ENCODE data around the gene TH.

The TH gene

GRCh38 chr11:2163428-2163978, 8.1 kb downstream of the TH start:
- no peak for DNase-seq (ENCODE audit: low spot score)
- in situ Hi-C loops (cut with MboI; ENCODE audit: low sequenced_read_pairs, unreplicated experiment) = loop anchor here (25.0 kb wide), 1 partner anchor 501 kb away; no protein-coding TSS in a partner anchor
- TF ChIP-seq CTCF (IDR thresholded peaks at IDR 0.05; ENCODE audit: borderline replicate concordance, control extremely low read depth, extremely low read depth, insufficient read depth, missing control alignments) = no peak

- DNase-seq (ENCODE audit: low spot score) = no peak
- in situ Hi-C loops (cut with MboI; ENCODE audit: low sequenced_read_pairs, unreplicated experiment) = loop anchor here (25.0 kb wide), 1 partner anchor 498 kb away; no protein-coding TSS in a partner anchor
- no peak for TF ChIP-seq CTCF (IDR thresholded peaks at IDR 0.05; ENCODE audit: borderline replicate concordance, control extremely low read depth, extremely low read depth, insufficient read depth, missing control alignments)
Observed at GRCh38 chr11:2160736-2161259, 10.8 kb downstream of the TH start, which contains the start of gene INS. TSS of gene INS (minus strand) at chr11:2161209. CDS start at chr11:2160971, 238 bp downstream.

GRCh38 chr11:2159536-2160413, 11.8 kb downstream of the TH start:
- no peak for TF ChIP-seq CTCF (IDR thresholded peaks at IDR 0.05; ENCODE audit: borderline replicate concordance, control extremely low read depth, extremely low read depth, insufficient read depth, missing control alignments)
- DNase-seq (ENCODE audit: low spot score) = no peak
- in situ Hi-C loops (cut with MboI; ENCODE audit: low sequenced_read_pairs, unreplicated experiment) = loop anchor here (25.0 kb wide), 1 partner anchor 497 kb away; no protein-coding TSS in a partner anchor

- in situ Hi-C loops (cut with MboI; ENCODE audit: low sequenced_read_pairs, unreplicated experiment) = loop anchor here (25.0 kb wide), 1 partner anchor 497 kb away; no protein-coding TSS in a partner anchor
- no peak for TF ChIP-seq CTCF (IDR thresholded peaks at IDR 0.05; ENCODE audit: borderline replicate concordance, control extremely low read depth, extremely low read depth, insufficient read depth, missing control alignments)
- no peak for DNase-seq (ENCODE audit: low spot score)
Observed at GRCh38 chr11:2158966-2159365, 12.6 kb downstream of the TH start.

- no peak for TF ChIP-seq CTCF (IDR thresholded peaks at IDR 0.05; ENCODE audit: borderline replicate concordance, control extremely low read depth, extremely low read depth, insufficient read depth, missing control alignments)
- DNase-seq (ENCODE audit: low spot score) = no peak
- in situ Hi-C loops (cut with MboI; ENCODE audit: low sequenced_read_pairs, unreplicated experiment) = loop anchor here (25.0 kb wide), 1 partner anchor 496 kb away; no protein-coding TSS in a partner anchor
Observed at GRCh38 chr11:2158296-2158737, 13.3 kb downstream of the TH start.

- in situ Hi-C loops (cut with MboI; ENCODE audit: low sequenced_read_pairs, unreplicated experiment) = loop anchor here (25.0 kb wide), 1 partner anchor 495 kb away; no protein-coding TSS in a partner anchor
- no peak for DNase-seq (ENCODE audit: low spot score)
- no peak for TF ChIP-seq CTCF (IDR thresholded peaks at IDR 0.05; ENCODE audit: borderline replicate concordance, control extremely low read depth, extremely low read depth, insufficient read depth, missing control alignments)
Observed at GRCh38 chr11:2157294-2158040, 14.1 kb downstream of the TH start.
